Endothelial cell of umbilical vein (primary cell): Measurements from ENCODE around the gene RRP15. TPM values are rescaled to one million over a fixed set of nuclear protein-coding genes. Genes with fewer than 3 reads are reported as not detected.

ENCODE experiments used
- BruUV-seq: library from RNA; stranded (reverse); fragments of 400-500 nt; replicated peaks from 2 replicates; lab custom pipeline; 2021; lab: Mats Ljungman, UMichigan
- CTCF ChIA-PET: fragments of 300-600, 350-600 bp; sonication (Branson Sonifier 250); formaldehyde crosslinking; loops from one replicate; lab custom pipeline; 2021; ENCODE audit warnings: antibody characterized with exemption, inconsistent platforms; lab: Charles Lee
- POLR2A ChIA-PET: fragments of 300-600, 350-600 bp; sonication (Branson Sonifier 250); formaldehyde crosslinking; loops from one replicate; lab custom pipeline; 2021; ENCODE audit warnings: antibody characterized with exemption, inconsistent platforms; lab: Charles Lee
- DNase-seq: peaks from one replicate; pipeline ENCODE4 v3.0.0-alpha.2; 2011; ENCODE audit warnings: low read depth, low spot score
- FAIRE-seq: peaks from 2 replicates; lab custom pipeline; 2011; peaks lifted over from hg19 to GRCh38; lab: Jason Lieb, UNC
- H2AFZ ChIP-seq: 2 replicates; pipeline ENCODE4 v1.6.0; 2012; ENCODE audit warnings: low read depth, low read length, control low read depth, inconsistent platforms
- H3K27ac ChIP-seq: 2 replicates; pipeline ENCODE4 v1.5.1; 2011; ENCODE audit warnings: low read depth, mild to moderate bottlenecking, control low read depth, low read length, moderate library complexity; ENCODE audit not compliant: insufficient read depth
- H3K27me3 ChIP-seq, 2 experiments: 2 replicates each; pipeline versions ENCODE4 v1.6.0 to v1.6.1; 2011; ENCODE audit warnings: low read length in 2 of 2, mixed read lengths in 1 of 2; ENCODE audit not compliant: control insufficient read depth in 2 of 2, insufficient read depth in 2 of 2
- H3K36me3 ChIP-seq, 2 experiments: 2 replicates in 1 of 2; 3 replicates in 1 of 2; pipeline ENCODE4 v1.5.1; 2011; ENCODE audit warnings: low read length in 2 of 2, mild to moderate bottlenecking in 1 of 2, moderate library complexity in 1 of 2; ENCODE audit not compliant: control insufficient read depth in 2 of 2, insufficient read depth in 2 of 2; ENCODE audit errors: extremely low read depth in 1 of 2
- H3K4me1 ChIP-seq: 3 replicates; pipeline ENCODE4 v1.5.1; 2011; ENCODE audit warnings: mild to moderate bottlenecking, low read length; ENCODE audit not compliant: control insufficient read depth, insufficient read depth; ENCODE audit errors: extremely low read depth
- H3K4me2 ChIP-seq: 2 replicates; pipeline ENCODE4 v1.6.1; 2011; ENCODE audit warnings: low read length, control low read depth, mixed read lengths; ENCODE audit not compliant: insufficient read depth
- H3K4me3 ChIP-seq, 3 experiments: fragments of 200-600 bp in 1 of 3; sonication (generic), shearing (Covaris generic) in 1 of 3; replicated peaks in 1 of 3; 2 replicates each; pipeline ENCODE4 v1.5.1; 2011 to 2016; ENCODE audit warnings: control low read depth in 3 of 3, low read length in 3 of 3, mild to moderate bottlenecking in 2 of 3, inconsistent platforms in 1 of 3, low read depth in 1 of 3, moderate library complexity in 1 of 3; ENCODE audit not compliant: insufficient read depth in 1 of 3
- H3K79me2 ChIP-seq: 2 replicates; pipeline ENCODE4 v1.6.0; 2012; ENCODE audit warnings: low read length, inconsistent platforms; ENCODE audit not compliant: control insufficient read depth, insufficient read depth
- H3K9ac ChIP-seq: replicated peaks from 2 replicates; pipeline ENCODE3; 2011; ENCODE audit warnings: low read length, control low read depth; ENCODE audit not compliant: insufficient read depth; ENCODE audit errors: extremely low read depth
- H3K9me1 ChIP-seq: replicated peaks from 3 replicates; pipeline ENCODE4 v1.6.0; 2011; ENCODE audit warnings: mild to moderate bottlenecking, low read length; ENCODE audit not compliant: control insufficient read depth, insufficient read depth; ENCODE audit errors: extremely low read depth
- H3K9me3 ChIP-seq: replicated peaks from 2 replicates; pipeline ENCODE4 v1.5.1; 2012; ENCODE audit warnings: low read length, inconsistent platforms; ENCODE audit not compliant: control insufficient read depth, insufficient read depth
- H4K20me1 ChIP-seq: replicated peaks from 2 replicates; pipeline ENCODE3; 2011; ENCODE audit warnings: mild to moderate bottlenecking, low read length; ENCODE audit not compliant: control insufficient read depth, insufficient read depth; ENCODE audit errors: extremely low read depth
- EZH2 ChIP-seq: IDR thresholded peaks from 2 replicates; pipeline ENCODE4 v1.6.1; 2012; ENCODE audit warnings: borderline replicate concordance, low read depth, mild to moderate bottlenecking, moderate library complexity, low read length, inconsistent platforms; ENCODE audit not compliant: severe bottlenecking
- FOS ChIP-seq: IDR thresholded peaks from 2 replicates; pipeline ENCODE4 v1.6.1; 2011; ENCODE audit warnings: mild to moderate bottlenecking, low read length, moderate library complexity, borderline replicate concordance; ENCODE audit not compliant: insufficient read depth
- GATA2 ChIP-seq: IDR thresholded peaks from 2 replicates; pipeline ENCODE4 v1.7.0; 2011; ENCODE audit warnings: low read depth, mild to moderate bottlenecking, moderate library complexity, mixed read lengths, low read length; ENCODE audit not compliant: insufficient read length, insufficient read depth
- JUN ChIP-seq: IDR thresholded peaks from 2 replicates; pipeline ENCODE4 v1.6.1; 2011; ENCODE audit warnings: borderline replicate concordance, low read depth; ENCODE audit not compliant: insufficient read length, insufficient read depth
- MAX ChIP-seq: IDR thresholded peaks from 2 replicates; pipeline ENCODE4 v1.6.1; 2011; ENCODE audit not compliant: insufficient read depth, insufficient read length
- MYC ChIP-seq: IDR thresholded peaks from one replicate; pipeline ENCODE4 v1.6.1; 2011; ENCODE audit warnings: mild to moderate bottlenecking, low read depth, low read length
- POLR2A ChIP-seq: IDR thresholded peaks from 2 replicates; pipeline ENCODE4 v1.6.1; 2012; ENCODE audit warnings: low read depth, mild to moderate bottlenecking, control low read depth, low read length
- POLR2AphosphoS5 ChIP-seq: IDR thresholded peaks from 2 replicates; pipeline ENCODE4 v1.6.1; 2012; ENCODE audit warnings: low read depth, mild to moderate bottlenecking, control low read depth, low read length, moderate library complexity; ENCODE audit not compliant: insufficient read depth
- dilution Hi-C: fragments of 300-500 bp; cut with MboI; formaldehyde crosslinking; loops from one replicate; pipeline ENCODE4 v1.15.0; 2019; ENCODE audit warnings: low sequenced_read_pairs; ENCODE audit not compliant: extremely low pct_ligation_motif_present
- intact Hi-C: fragments of 100-400 bp; cut with micrococcal nuclease; formaldehyde crosslinking; loops from one replicate; pipeline ENCODE4 v1.10.0; 2022
- polyA plus RNA-seq, 4 experiments: library from polyadenylated mRNA; depleted of rRNA in 3 of 4; stranded (reverse) in 3 of 4; unstranded in 1 of 4; fragments of >200 nt; gene quantifications; 2 replicates each; pipeline versions ENCODE4 v1.2.1 to v1.2.3, GENCODE V29; 2011 to 2012; ENCODE audit warnings: missing spikeins in 1 of 4
- total RNA-seq: library from RNA; stranded (reverse); gene quantifications from 2 replicates; pipeline ENCODE4 v1.2.3, GENCODE V29; 2021
- TF ChIP-seq, protein P1 (sequence below), 2 donors: IDR thresholded peaks; 1 replicate in 1 of 2; 2 replicates in 1 of 2; pipeline ENCODE4 v1.5.1; 2011; ENCODE audit warnings: low read length in 2 of 2, mild to moderate bottlenecking in 2 of 2, moderate library complexity in 2 of 2, control low read depth in 1 of 2, inconsistent platforms in 1 of 2, low read depth in 1 of 2; ENCODE audit not compliant: insufficient read depth in 1 of 2; ENCODE audit errors: extremely low read depth in 1 of 2

The RRP15 gene
- total and polyA plus RNA-seq, 2 donors (not counting 3 experiments of a cell fraction or from before 2014, with no cell fraction given): 1.0 to 17.3 TPM

- Histone ChIP-seq H3K9ac (peak overlapping the region; percentile 58), H3K4me2 (peak overlapping the region; percentile 19), H3K36me3 (no peaks in the 10 kb centered on the region), H4K20me1 (no peaks in the 10 kb centered on the region), H3K27me3 (no peaks in the 10 kb centered on the region), H3K4me3 (no peak overlapping the region), H3K27ac (peak overlapping the region; percentile 72), H3K79me2 (no peaks in the 10 kb centered on the region), H3K9me1 (no peaks in the 10 kb centered on the region), H2AFZ (no peak overlapping the region), H3K9me3 (no peaks in the 10 kb centered on the region), H3K4me1 (peaks cover 47% of the 10 kb centered on the region)
- dilution Hi-C loops: no loop called here
- POLR2A ChIA-PET: interaction anchor here (1.5 kb wide), 1 partner anchor 13 kb away, joined by 3 read pairs; no protein-coding TSS in a partner anchor
- peak; percentile 88 for DNase-seq
- no TSS peak for BruUV-seq
- intact Hi-C loops: loop anchor here (1.0 to 5.0 kb wide), 7 partner anchors 13 to 950 kb away; partner anchors contain the start of gene TGFB2
- CTCF ChIA-PET: interaction anchor here (0.8 to 1.9 kb wide), 5 partner anchors 9 to 1191 kb away, joined by 3 to 6 read pairs (median 3); no protein-coding TSS in a partner anchor
- peak; percentile 96 for TF ChIP-seq FOS
- no peak for TF ChIP-seq MAX
- no peak for TF ChIP-seq MYC
- peak; percentile 63 for TF ChIP-seq POLR2AphosphoS5
- TF ChIP-seq POLR2A: peak; percentile 51
- TF ChIP-seq EZH2: no peak
- peak; percentile 72 for TF ChIP-seq JUN
- peak; percentile 75 for TF ChIP-seq GATA2
- TF ChIP-seq, protein P1, sequence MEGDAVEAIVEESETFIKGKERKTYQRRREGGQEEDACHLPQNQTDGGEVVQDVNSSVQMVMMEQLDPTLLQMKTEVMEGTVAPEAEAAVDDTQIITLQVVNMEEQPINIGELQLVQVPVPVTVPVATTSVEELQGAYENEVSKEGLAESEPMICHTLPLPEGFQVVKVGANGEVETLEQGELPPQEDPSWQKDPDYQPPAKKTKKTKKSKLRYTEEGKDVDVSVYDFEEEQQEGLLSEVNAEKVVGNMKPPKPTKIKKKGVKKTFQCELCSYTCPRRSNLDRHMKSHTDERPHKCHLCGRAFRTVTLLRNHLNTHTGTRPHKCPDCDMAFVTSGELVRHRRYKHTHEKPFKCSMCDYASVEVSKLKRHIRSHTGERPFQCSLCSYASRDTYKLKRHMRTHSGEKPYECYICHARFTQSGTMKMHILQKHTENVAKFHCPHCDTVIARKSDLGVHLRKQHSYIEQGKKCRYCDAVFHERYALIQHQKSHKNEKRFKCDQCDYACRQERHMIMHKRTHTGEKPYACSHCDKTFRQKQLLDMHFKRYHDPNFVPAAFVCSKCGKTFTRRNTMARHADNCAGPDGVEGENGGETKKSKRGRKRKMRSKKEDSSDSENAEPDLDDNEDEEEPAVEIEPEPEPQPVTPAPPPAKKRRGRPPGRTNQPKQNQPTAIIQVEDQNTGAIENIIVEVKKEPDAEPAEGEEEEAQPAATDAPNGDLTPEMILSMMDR (IDR thresholded peaks at IDR 0.05; ENCODE audit: extremely low read depth in 1 of 2, insufficient read depth in 1 of 2, low read depth in 1 of 2, low read length in 2 of 2): no peak
- peak; percentile 82 for FAIRE-seq
These were observed 92.1 kb downstream of the RRP15 start for GRCh38 chr1:218377143-218377660.
